HAP-1 (cell line): Measurements from ENCODE around the gene PEAK3.

ENCODE experiments used
- DNase-seq, 2 experiments: peaks; one replicate each; pipeline ENCODE4 v3.0.0-alpha.2; 2016 to 2020; ENCODE audit warnings: low spot score in 2 of 2
- H3K27me3 ChIP-seq: fragments of 250-450 bp; sonication (Bioruptor Pico); 2 replicates; pipeline ENCODE4 v1.5.1; 2020; ENCODE audit warnings: low read depth, mild to moderate bottlenecking, moderate library complexity
- H3K36me3 ChIP-seq: fragments of 250-450 bp; sonication (Bioruptor Pico); replicated peaks from 2 replicates; pipeline ENCODE4 v1.5.1; 2020; ENCODE audit warnings: mild to moderate bottlenecking
- H3K4me1 ChIP-seq: fragments of 250-450 bp; sonication (Bioruptor Pico); 2 replicates; pipeline ENCODE4 v1.5.1; 2020; ENCODE audit warnings: mild to moderate bottlenecking
- H3K4me3 ChIP-seq: fragments of 250-450 bp; sonication (Bioruptor Pico); 2 replicates; pipeline ENCODE4 v1.5.1; 2020; ENCODE audit warnings: mild to moderate bottlenecking, moderate library complexity
- H3K9me3 ChIP-seq: fragments of 250-450 bp; sonication (Bioruptor Pico); 2 replicates; pipeline ENCODE4 v1.5.1; 2020; ENCODE audit warnings: mild to moderate bottlenecking, moderate library complexity
- in situ Hi-C: fragments of 300-500 bp; cut with MboI; formaldehyde crosslinking; loops from 3 replicates; pipeline ENCODE4 v1.14.3; 2020; ENCODE audit warnings: low sequenced_read_pairs, inconsistent platforms, mixed read lengths

PEAK3 gene

DNA sequence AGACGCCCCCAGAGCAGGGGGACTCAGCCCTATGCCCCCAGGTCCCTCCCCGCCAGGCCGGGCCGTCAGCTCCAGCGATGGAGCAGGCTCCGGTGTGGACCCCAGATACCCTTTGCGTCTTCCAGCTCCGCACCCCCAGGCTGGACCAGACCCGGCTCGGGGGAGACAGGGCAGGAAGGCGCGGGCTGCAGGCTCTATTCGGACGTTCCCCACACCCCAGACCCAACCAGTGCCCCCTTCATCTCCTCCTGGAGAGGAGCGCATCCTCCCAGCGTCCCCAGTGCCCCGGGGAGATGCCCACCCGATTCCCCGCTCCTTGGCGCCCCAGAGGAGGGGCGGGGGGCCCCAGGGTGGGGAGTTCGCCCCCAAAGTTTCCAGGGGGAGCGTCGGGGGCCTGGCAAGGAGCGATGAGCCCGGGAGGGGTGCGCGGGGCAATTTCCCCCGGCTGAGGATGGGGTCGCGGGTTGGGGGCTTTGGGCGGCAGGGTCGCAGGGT lies 25.6 kb upstream of the PEAK3 start:
- H3K36me3 ChIP-seq, result no peaks in the 10 kb centered on the region
- H3K9me3 ChIP-seq, result no peaks in the 10 kb centered on the region
- H3K27me3 ChIP-seq, result no peaks in the 10 kb centered on the region
- peak overlapping the region; percentile 29 for H3K4me3 ChIP-seq
- H3K4me1 ChIP-seq, result 0 out of 2 replicates have a peak, but pooled peaks cover 3% of the 10 kb centered on the region
- in situ Hi-C loops, result no loop called here
- no peak for DNase-seq

- DNase-seq, result no peak
- no peaks in the 10 kb centered on the region for H3K9me3 ChIP-seq
- H3K4me3 ChIP-seq, result no peak overlapping the region
- no peaks in the 10 kb centered on the region for H3K27me3 ChIP-seq
- H3K4me1 ChIP-seq, result 0 out of 2 replicates have a peak, but pooled peaks cover 3% of the 10 kb centered on the region
- in situ Hi-C loops, result no loop called here
- no peaks in the 10 kb centered on the region for H3K36me3 ChIP-seq
These were observed 25.0 kb upstream of the PEAK3 start for GRCh38 chr19:2306971-2307370.

GRCh38 chr19:2306281-2306806 lies 24.4 kb upstream of the PEAK3 start:
- Histone ChIP-seq H3K36me3 (no peaks in the 10 kb centered on the region), H3K4me3 (no peak overlapping the region), H3K27me3 (no peaks in the 10 kb centered on the region), H3K9me3 (no peaks in the 10 kb centered on the region), H3K4me1 (0 out of 2 replicates have a peak, but pooled peaks cover 3% of the 10 kb centered on the region)
- DNase-seq, result no peak
- in situ Hi-C loops, result no loop called here

- Histone ChIP-seq H3K36me3 (no peaks in the 10 kb centered on the region), H3K4me3 (no peak overlapping the region), H3K4me1 (0 out of 2 replicates have a peak, but pooled peaks cover 3% of the 10 kb centered on the region), H3K27me3 (no peaks in the 10 kb centered on the region), H3K9me3 (no peaks in the 10 kb centered on the region)
- in situ Hi-C loops, result no loop called here
- DNase-seq, result no peak
These were observed 23.7 kb upstream of the PEAK3 start for GRCh38 chr19:2305452-2306280.

DNA sequence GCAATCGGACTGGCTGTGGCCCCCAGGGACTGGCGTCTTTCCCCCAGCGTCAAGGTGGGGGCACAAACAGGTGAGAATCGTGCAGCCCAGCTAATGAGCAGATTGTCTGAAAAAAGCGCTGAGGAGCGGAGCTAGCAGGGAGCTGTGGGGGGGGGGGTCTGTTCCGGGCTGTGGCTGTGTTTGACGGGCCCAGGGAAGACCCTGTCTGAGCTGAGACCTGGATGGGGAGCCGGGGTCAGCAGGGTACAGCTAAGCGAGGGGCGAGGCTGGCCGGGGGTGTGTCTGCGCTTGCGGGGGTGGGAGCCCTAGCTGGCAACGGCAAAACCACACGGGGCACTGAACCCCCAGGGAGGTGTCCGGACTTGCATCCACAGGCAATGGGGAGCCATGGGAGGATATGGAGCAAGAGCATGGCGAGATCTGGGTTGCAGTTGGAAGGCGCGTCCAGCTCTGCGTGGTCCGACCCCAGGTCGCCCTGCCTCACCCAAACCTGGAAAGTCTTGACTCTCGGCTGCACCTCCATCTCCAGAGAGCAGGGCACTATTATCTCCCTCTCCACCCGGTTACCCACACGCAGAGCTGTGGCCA lies 21.3 kb upstream of the PEAK3 start:
- Histone ChIP-seq H3K4me3 (no peak overlapping the region), H3K36me3 (no peaks in the 10 kb centered on the region), H3K4me1 (0 out of 2 replicates have a peak, but pooled peaks cover 2% of the 10 kb centered on the region), H3K27me3 (no peaks in the 10 kb centered on the region), H3K9me3 (no peaks in the 10 kb centered on the region)
- in situ Hi-C loops, result no loop called here
- DNase-seq, result no peak

- Histone ChIP-seq H3K36me3 (no peaks in the 10 kb centered on the region), H3K9me3 (no peaks in the 10 kb centered on the region), H3K4me1 (no peaks in the 10 kb centered on the region), H3K4me3 (no peak overlapping the region), H3K27me3 (no peaks in the 10 kb centered on the region)
- in situ Hi-C loops, result no loop called here
- DNase-seq, result no peak
These were observed 20.6 kb upstream of the PEAK3 start for GRCh38 chr19:2302319-2303210.

- H3K9me3 ChIP-seq, result no peaks in the 10 kb centered on the region
- no peak overlapping the region for H3K4me3 ChIP-seq
- H3K27me3 ChIP-seq, result no peaks in the 10 kb centered on the region
- no peak for DNase-seq
- no peaks in the 10 kb centered on the region for H3K36me3 ChIP-seq
- H3K4me1 ChIP-seq, result no peaks in the 10 kb centered on the region
- in situ Hi-C loops, result no loop called here
These were observed 18.6 kb upstream of the PEAK3 start for GRCh38 chr19:2300533-2300932.

DNA sequence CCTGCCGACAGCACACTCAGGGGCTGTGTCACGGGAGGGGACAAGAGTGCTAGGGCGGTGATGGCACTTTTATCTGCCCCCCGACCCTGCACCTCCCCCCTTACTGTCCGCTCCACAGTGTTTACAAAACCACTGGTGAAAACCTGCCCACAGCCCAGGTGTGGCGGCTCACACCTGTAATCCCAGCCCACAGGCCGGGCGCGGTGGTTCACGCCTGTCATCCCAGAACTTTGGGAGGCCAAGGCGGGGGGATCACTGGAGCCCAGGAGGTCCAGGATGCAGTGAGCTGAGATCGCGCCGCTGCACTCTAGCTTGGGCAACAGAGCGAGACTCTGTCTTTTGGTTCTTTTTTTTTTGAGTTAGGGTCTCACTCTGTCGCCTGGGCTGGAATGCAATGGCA lies 14.2 kb upstream of the PEAK3 start:
- in situ Hi-C loops, result no loop called here
- H3K4me1 ChIP-seq, result no peaks in the 10 kb centered on the region
- no peaks in the 10 kb centered on the region for H3K36me3 ChIP-seq
- no peak for DNase-seq
- no peak overlapping the region for H3K4me3 ChIP-seq
- H3K9me3 ChIP-seq, result no peaks in the 10 kb centered on the region
- H3K27me3 ChIP-seq, result no peaks in the 10 kb centered on the region

GRCh38 chr19:2294687-2295335 lies 12.8 kb upstream of the PEAK3 start:
- Histone ChIP-seq H3K4me3 (no peak overlapping the region), H3K4me1 (no peaks in the 10 kb centered on the region; the same call in 1 of the 2 replicates), H3K9me3 (no peaks in the 10 kb centered on the region), H3K36me3 (no peaks in the 10 kb centered on the region), H3K27me3 (peaks cover 12% of the 10 kb centered on the region)
- no peak for DNase-seq
- in situ Hi-C loops, result no loop called here

GRCh38 chr19:2291185-2291751 lies 9.3 kb upstream of the PEAK3 start:
- H3K4me1 ChIP-seq, result no peaks in the 10 kb centered on the region; the same call in 1 of the 2 replicates
- in situ Hi-C loops, result no loop called here
- H3K9me3 ChIP-seq, result no peaks in the 10 kb centered on the region
- no peaks in the 10 kb centered on the region for H3K36me3 ChIP-seq
- H3K27me3 ChIP-seq, result peaks cover 23% of the 10 kb centered on the region
- no peak overlapping the region for H3K4me3 ChIP-seq
- no peak for DNase-seq

DNA sequence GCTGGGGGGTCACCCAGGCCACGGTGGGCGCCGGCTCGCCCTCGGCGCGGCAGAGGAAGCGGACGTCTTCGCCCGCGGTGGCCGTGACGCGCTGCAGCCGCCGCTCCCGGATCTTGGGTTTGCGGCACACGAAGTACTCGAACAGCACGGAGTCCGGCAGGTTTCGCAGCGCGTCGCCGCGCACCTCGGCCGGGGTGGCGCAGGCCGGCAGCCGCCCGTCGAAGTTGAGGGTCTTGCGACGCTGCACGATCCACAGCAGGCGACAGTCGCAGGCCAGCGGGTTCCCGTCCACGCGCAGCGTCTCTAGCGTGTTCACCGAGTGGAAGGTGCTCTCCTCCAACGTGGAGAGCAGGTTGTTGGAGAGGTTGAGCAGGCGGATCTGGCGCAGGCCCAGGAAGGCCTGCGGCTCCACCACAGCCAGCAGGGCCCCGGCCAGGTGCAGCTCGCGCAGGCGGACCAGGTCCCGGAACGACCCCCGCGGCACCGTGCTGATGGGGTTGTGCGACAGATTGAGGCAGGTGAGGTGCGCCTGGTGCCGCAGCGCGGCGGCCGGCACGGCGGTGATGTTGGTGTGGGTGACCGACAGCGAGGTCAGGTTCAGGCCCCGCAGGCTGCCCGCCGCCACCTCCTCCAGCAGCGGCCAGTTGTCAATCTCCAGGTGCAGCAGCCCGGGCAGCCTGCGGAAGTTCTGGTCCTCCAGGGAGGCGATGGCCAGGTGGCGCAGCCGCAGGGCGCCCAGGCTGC lies 8.6 kb upstream of the PEAK3 start:
- no peaks in the 10 kb centered on the region for H3K36me3 ChIP-seq
- no peak overlapping the region for H3K4me3 ChIP-seq
- no peaks in the 10 kb centered on the region for H3K9me3 ChIP-seq
- in situ Hi-C loops, result no loop called here
- DNase-seq, result no peak
- H3K4me1 ChIP-seq, result no peaks in the 10 kb centered on the region; the same call in 1 of the 2 replicates
- H3K27me3 ChIP-seq, result peaks cover 23% of the 10 kb centered on the region

GRCh38 chr19:2289714-2290435 lies 7.9 kb upstream of the PEAK3 start:
- Histone ChIP-seq H3K9me3 (no peaks in the 10 kb centered on the region), H3K4me1 (no peaks in the 10 kb centered on the region; the same call in 1 of the 2 replicates), H3K36me3 (no peaks in the 10 kb centered on the region), H3K4me3 (peak overlapping the region; percentile 16), H3K27me3 (peaks cover 23% of the 10 kb centered on the region)
- in situ Hi-C loops, result no loop called here
- DNase-seq, result peak in 1 of 2 experiments; percentile 56
